Naive thymus-derived CD4-positive, alpha-beta T cell (primary cell): Measurements from ENCODE around the gene EEF1AKMT2. TPM values are rescaled to one million over a fixed set of nuclear protein-coding genes. Genes with fewer than 3 reads are reported as not detected.

Source experiments
- ATAC-seq: fragments of 150-1000 bp; cut with Tn5 transposase; 2 replicates; pipeline ENCODE4 v1.10.0; 2021; ENCODE audit warnings: mild to moderate bottlenecking, moderate library complexity
- CTCF ChIA-PET: fragments of 350-600 bp; sonication (Branson Sonifier 250); formaldehyde crosslinking; loops from one replicate; lab custom pipeline; 2021; ENCODE audit warnings: antibody characterized with exemption; lab: Charles Lee
- POLR2A ChIA-PET: fragments of 350-600 bp; sonication (Branson Sonifier 250); formaldehyde crosslinking; loops from one replicate; lab custom pipeline; 2021; ENCODE audit warnings: antibody characterized with exemption, inconsistent platforms; lab: Charles Lee
- DNase-seq, 9 donors: peaks; one replicate each; pipeline versions ENCODE4 v3.0.0 to v3.0.0-alpha.2; 2020 to 2022; ENCODE audit warnings: mixed read lengths in 1 of 9
- H3K27ac ChIP-seq: one replicate; pipeline ENCODE4 v1.7.0; 2013; ENCODE audit warnings: mild to moderate bottlenecking, low read depth, low read length, moderate library complexity
- H3K27me3 ChIP-seq, 2 donors: one replicate each; pipeline ENCODE4 v1.7.0; 2013; ENCODE audit warnings: low read length in 2 of 2, mild to moderate bottlenecking in 2 of 2, moderate library complexity in 2 of 2; ENCODE audit not compliant: control insufficient read depth in 2 of 2, insufficient read depth in 2 of 2
- H3K36me3 ChIP-seq, 3 experiments: 1 replicate in 2 of 3; 2 replicates in 1 of 3; pipeline ENCODE4 v1.7.0; 2013; ENCODE audit warnings: low read length in 3 of 3, mild to moderate bottlenecking in 3 of 3, moderate library complexity in 1 of 3; ENCODE audit not compliant: insufficient read depth in 3 of 3, control insufficient read depth in 2 of 3
- H3K4me1 ChIP-seq, 2 donors: one replicate each; pipeline ENCODE4 v1.7.0; 2013; ENCODE audit warnings: low read length in 2 of 2, mild to moderate bottlenecking in 2 of 2, moderate library complexity in 1 of 2; ENCODE audit not compliant: control insufficient read depth in 2 of 2, insufficient read depth in 2 of 2
- H3K4me3 ChIP-seq: 2 replicates; pipeline ENCODE4 v1.7.0; 2013; ENCODE audit warnings: mild to moderate bottlenecking, low read length
- H3K9me3 ChIP-seq, 3 experiments: 1 replicate in 2 of 3; 2 replicates in 1 of 3; pipeline ENCODE4 v1.7.0; 2013; ENCODE audit warnings: low read length in 3 of 3; ENCODE audit not compliant: control insufficient read depth in 2 of 3
- H3K27ac Mint-ChIP-seq, 9 donors: one replicate each; pipeline ENCODE4 v1.8.0; 2020 to 2022; ENCODE audit warnings: mixed read lengths in 9 of 9, mild to moderate bottlenecking in 8 of 9, moderate library complexity in 5 of 9, inconsistent platforms in 2 of 9
- H3K27me3 Mint-ChIP-seq, 5 donors: one replicate each; pipeline ENCODE4 v1.8.0; 2021 to 2022; ENCODE audit warnings: mixed read lengths in 5 of 5, mild to moderate bottlenecking in 1 of 5
- H3K36me3 Mint-ChIP-seq, 5 donors: one replicate each; pipeline ENCODE4 v1.8.0; 2020 to 2022; ENCODE audit warnings: mixed read lengths in 5 of 5, mild to moderate bottlenecking in 3 of 5, inconsistent platforms in 1 of 5
- H3K4me1 Mint-ChIP-seq, 7 donors: one replicate each; pipeline ENCODE4 v1.8.0; 2020 to 2022; ENCODE audit warnings: mixed read lengths in 7 of 7, mild to moderate bottlenecking in 3 of 7, inconsistent platforms in 1 of 7
- H3K4me3 Mint-ChIP-seq, 10 donors: one replicate each; pipeline ENCODE4 v1.8.0; 2020 to 2022; ENCODE audit warnings: mild to moderate bottlenecking in 10 of 10, mixed read lengths in 10 of 10, moderate library complexity in 6 of 10, inconsistent platforms in 2 of 10
- H3K9me3 Mint-ChIP-seq, 11 donors: one replicate each; pipeline ENCODE4 v1.8.0; 2020 to 2022; ENCODE audit warnings: mixed read lengths in 11 of 11, mild to moderate bottlenecking in 4 of 11, inconsistent platforms in 1 of 11, moderate library complexity in 1 of 11
- intact Hi-C, 2 donors: fragments of 100-400 bp; cut with micrococcal nuclease; formaldehyde crosslinking; loops; one replicate each; pipeline ENCODE4 v1.15.1; 2023
- polyA plus RNA-seq, 2 donors: library from polyadenylated mRNA; unstranded; fragments of 300-500 nt; fragmentation: Illumina TruSeq; gene quantifications; one replicate each; pipeline ENCODE4 v1.2.3, GENCODE V29; 2021
- total RNA-seq, 6 experiments: library from RNA in 5 of 6; stranded (reverse) in 5 of 6; gene quantifications; 1 replicate in 5 of 6; 2 replicates in 1 of 6; pipeline ENCODE4 v1.2.3 and lab custom pipeline; 2021 to 2026

EEF1AKMT2 gene
- total and polyA plus RNA-seq, 7 experiments from 2014 or later, result 11.5 to 38.1 (median 22.0) TPM

GRCh38 chr10:124742413-124743190 is 49.1 kb downstream of the EEF1AKMT2 start:
- CTCF ChIA-PET, result interaction anchor here (0.6 to 5.3 kb wide), 23 partner anchors 12 to 281 kb away, joined by 3 to 150 read pairs (median 9); partner anchors contain the start of gene LHPP
- H3K4me3 ChIP-seq, result peak overlapping the region; percentile 61
- H3K27me3 Mint-ChIP-seq, result peaks cover 0 to 27% (median 0%) of the 10 kb centered on the region in 5 donors
- no peaks in the 10 kb centered on the region for H3K9me3 ChIP-seq
- H3K27ac ChIP-seq, result peak overlapping the region; percentile 57
- H3K4me1 Mint-ChIP-seq, result peaks cover 40 to 66% (median 63%) of the 10 kb centered on the region in 7 donors
- peaks cover 0 to 17% (median 0%) of the 10 kb centered on the region in 5 donors for H3K36me3 Mint-ChIP-seq
- peak overlapping the region; percentile 82 to 90 (median 86) for H3K27ac Mint-ChIP-seq
- H3K27me3 ChIP-seq, result no peaks in the 10 kb centered on the region
- no peaks in the 10 kb centered on the region for H3K9me3 Mint-ChIP-seq
- peak overlapping the region; percentile 94 to 99 (median 97) for H3K4me3 Mint-ChIP-seq
- peaks cover 51 to 57% of the 10 kb centered on the region in 2 donors for H3K4me1 ChIP-seq
- no peak for DNase-seq
- POLR2A ChIA-PET, result interaction anchor here (0.8 to 4.9 kb wide), 12 partner anchors 10 to 130 kb away, joined by 4 to 77 read pairs (median 14); no protein-coding TSS in a partner anchor
- no peak for ATAC-seq
- peaks cover 0 to 4% (median 0%) of the 10 kb centered on the region in 3 experiments for H3K36me3 ChIP-seq
- intact Hi-C loops, result loop anchor here (5.0 to 10.0 kb wide), 5 partner anchors 85 to 748 kb away; partner anchors contain the start of gene OAT (in 1 of the 2)

- no peak for ATAC-seq
- peaks cover 57 to 62% of the 10 kb centered on the region in 2 donors for H3K4me1 ChIP-seq
- H3K9me3 ChIP-seq, result no peaks in the 10 kb centered on the region
- no peaks in the 10 kb centered on the region for H3K27me3 ChIP-seq
- H3K4me1 Mint-ChIP-seq, result peaks cover 40 to 73% (median 69%) of the 10 kb centered on the region in 7 donors
- DNase-seq, result peak in 3 of 9 donors; percentile 31 to 43 (median 37)
- peak overlapping the region; percentile 61 for H3K4me3 ChIP-seq
- ChIA-PET CTCF (interaction anchor here (0.7 to 5.3 kb wide), 36 partner anchors 12 to 280 kb away, joined by 3 to 150 read pairs (median 6); partner anchors contain the start of gene LHPP), POLR2A (interaction anchor here (0.5 to 4.9 kb wide), 22 partner anchors 10 to 215 kb away, joined by 3 to 77 read pairs (median 9); no protein-coding TSS in a partner anchor)
- peaks cover 0 to 19% (median 0%) of the 10 kb centered on the region in 5 donors for H3K36me3 Mint-ChIP-seq
- H3K27ac Mint-ChIP-seq, result peak overlapping the region in 8 of 9 donors; percentile 83 to 92 (median 87)
- intact Hi-C loops, result loop anchor here (1.0 to 10.0 kb wide), 19 partner anchors 19 to 747 kb away; partner anchors contain the start of gene OAT (in 1 of the 2)
- peaks cover 0 to 27% (median 0%) of the 10 kb centered on the region in 5 donors for H3K27me3 Mint-ChIP-seq
- peaks cover 0 to 4% (median 0%) of the 10 kb centered on the region in 3 experiments for H3K36me3 ChIP-seq
- H3K27ac ChIP-seq, result peak overlapping the region; percentile 57
- peak overlapping the region; percentile 91 to 99 (median 96) for H3K4me3 Mint-ChIP-seq
- H3K9me3 Mint-ChIP-seq, result no peaks in the 10 kb centered on the region
Observed at GRCh38 chr10:124741922-124742412, 49.7 kb downstream of the EEF1AKMT2 start.

GRCh38 chr10:124741281-124741921 is 50.3 kb downstream of the EEF1AKMT2 start:
- ChIA-PET POLR2A (interaction anchor here (0.5 to 4.9 kb wide), 27 partner anchors 9 to 215 kb away, joined by 3 to 77 read pairs (median 6); no protein-coding TSS in a partner anchor), CTCF (interaction anchor here (0.7 to 5.3 kb wide), 40 partner anchors 11 to 280 kb away, joined by 3 to 150 read pairs (median 5); partner anchors contain the start of gene LHPP)
- no peaks in the 10 kb centered on the region for H3K27me3 ChIP-seq
- peak overlapping the region; percentile 81 to 92 (median 87) for H3K27ac Mint-ChIP-seq
- H3K27me3 Mint-ChIP-seq, result peaks cover 0 to 27% (median 0%) of the 10 kb centered on the region in 5 donors
- intact Hi-C loops, result loop anchor here (1.0 to 10.0 kb wide), 19 partner anchors 18 to 747 kb away; partner anchors contain the start of gene OAT (in 1 of the 2)
- peak overlapping the region; percentile 57 for H3K27ac ChIP-seq
- peaks cover 63 to 68% of the 10 kb centered on the region in 2 donors for H3K4me1 ChIP-seq
- ATAC-seq (peak; percentile 68), DNase-seq (peak in 8 of 9 donors; percentile 62 to 80 (median 76))
- H3K36me3 Mint-ChIP-seq, result peaks cover 0 to 20% (median 0%) of the 10 kb centered on the region in 5 donors
- no peaks in the 10 kb centered on the region for H3K9me3 Mint-ChIP-seq
- H3K36me3 ChIP-seq, result peaks cover 0 to 4% (median 0%) of the 10 kb centered on the region in 3 experiments
- H3K4me3 ChIP-seq, result peak overlapping the region; percentile 61
- H3K4me1 Mint-ChIP-seq, result peaks cover 40 to 78% (median 73%) of the 10 kb centered on the region in 7 donors
- H3K4me3 Mint-ChIP-seq, result peak overlapping the region; percentile 83 to 98 (median 96)
- H3K9me3 ChIP-seq, result no peaks in the 10 kb centered on the region

- ATAC-seq (peak; percentile 10), DNase-seq (no peak)
- H3K27ac Mint-ChIP-seq, result peak overlapping the region; percentile 39 to 92 (median 87)
- Histone ChIP-seq H3K4me1 (peaks cover 71 to 75% of the 10 kb centered on the region in 2 donors), H3K27ac (peak overlapping the region; percentile 57), H3K4me3 (peak overlapping the region; percentile 61), H3K9me3 (no peaks in the 10 kb centered on the region), H3K36me3 (peaks cover 0 to 4% (median 0%) of the 10 kb centered on the region in 3 experiments), H3K27me3 (no peaks in the 10 kb centered on the region)
- intact Hi-C loops, result loop anchor here (1.0 to 10.0 kb wide), 19 partner anchors 17 to 746 kb away; partner anchors contain the start of gene OAT (in 1 of the 2)
- CTCF ChIA-PET, result interaction anchor here (0.7 to 5.3 kb wide), 34 partner anchors 10 to 211 kb away, joined by 3 to 150 read pairs (median 6); no protein-coding TSS in a partner anchor
- no peaks in the 10 kb centered on the region for H3K9me3 Mint-ChIP-seq
- H3K4me3 Mint-ChIP-seq, result peak overlapping the region; percentile 83 to 98 (median 96)
- peaks cover 0 to 27% (median 0%) of the 10 kb centered on the region in 5 donors for H3K27me3 Mint-ChIP-seq
- H3K36me3 Mint-ChIP-seq, result peaks cover 0 to 20% (median 0%) of the 10 kb centered on the region in 5 donors
- peaks cover 48 to 84% (median 74%) of the 10 kb centered on the region in 7 donors for H3K4me1 Mint-ChIP-seq
- POLR2A ChIA-PET, result interaction anchor here (0.6 to 4.9 kb wide), 26 partner anchors 8 to 202 kb away, joined by 3 to 77 read pairs (median 7); no protein-coding TSS in a partner anchor
Observed at GRCh38 chr10:124740369-124741280, 51.1 kb downstream of the EEF1AKMT2 start.

GRCh38 chr10:124739986-124740368 is 51.7 kb downstream of the EEF1AKMT2 start:
- Mint-ChIP-seq H3K4me1 (peaks cover 53 to 84% (median 79%) of the 10 kb centered on the region in 7 donors), H3K9me3 (no peaks in the 10 kb centered on the region), H3K4me3 (peak overlapping the region; percentile 22 to 98 (median 96)), H3K36me3 (peaks cover 0 to 20% (median 0%) of the 10 kb centered on the region in 5 donors), H3K27me3 (peaks cover 0 to 27% (median 0%) of the 10 kb centered on the region in 5 donors), H3K27ac (peak overlapping the region in 8 of 9 donors; percentile 37 to 90 (median 84))
- H3K9me3 ChIP-seq, result no peaks in the 10 kb centered on the region
- H3K27me3 ChIP-seq, result no peaks in the 10 kb centered on the region
- DNase-seq, result no peak
- ChIA-PET CTCF (interaction anchor here (1.8 to 5.3 kb wide), 7 partner anchors 19 to 202 kb away, joined by 5 to 150 read pairs (median 32); no protein-coding TSS in a partner anchor), POLR2A (interaction anchor here (0.6 to 4.9 kb wide), 11 partner anchors 13 to 199 kb away, joined by 3 to 77 read pairs (median 12); no protein-coding TSS in a partner anchor)
- no peak for ATAC-seq
- intact Hi-C loops, result loop anchor here (2.0 to 10.0 kb wide), 9 partner anchors 21 to 745 kb away; partner anchors contain the start of gene OAT (in 1 of the 2)
- H3K4me3 ChIP-seq, result peak overlapping the region; percentile 61
- H3K36me3 ChIP-seq, result peaks cover 0 to 4% (median 0%) of the 10 kb centered on the region in 3 experiments
- H3K27ac ChIP-seq, result peak overlapping the region; percentile 57
- H3K4me1 ChIP-seq, result peaks cover 77 to 78% of the 10 kb centered on the region in 2 donors
